GM13977 (cell line): ENCODE measurements around the gene OR8D4.

Source experiments
- DNase-seq: peaks from one replicate; pipeline ENCODE4 v3.0.0; 2012; ENCODE audit warnings: low spot score
- CTCF ChIP-seq: IDR thresholded peaks from 2 replicates; pipeline ENCODE4 v1.5.1; 2012; ENCODE audit warnings: mild to moderate bottlenecking, control low read depth; ENCODE audit not compliant: insufficient read depth; ENCODE audit errors: extremely low read depth, missing control alignments
- in situ Hi-C: fragments of 300-500 bp; cut with MboI; formaldehyde crosslinking; loops from one replicate; pipeline ENCODE4 v1.12.0; 2022; ENCODE audit warnings: low sequenced_read_pairs, low pct_unique_long_range_greater_than_20kb, mixed read lengths, inconsistent platforms; ENCODE audit not compliant: unreplicated experiment

The OR8D4 gene

GRCh38 chr11:123885570-123885969 is 16.4 kb upstream of the OR8D4 start, which contains the start of gene TMEM225:
Gene TMEM225, minus strand, starts transcription at chr11:123885670. Its CDS starts 245 bp downstream, at chr11:123885425.
- in situ Hi-C loops: no loop called here
- DNase-seq: no peak
- no peak for TF ChIP-seq CTCF

DNA sequence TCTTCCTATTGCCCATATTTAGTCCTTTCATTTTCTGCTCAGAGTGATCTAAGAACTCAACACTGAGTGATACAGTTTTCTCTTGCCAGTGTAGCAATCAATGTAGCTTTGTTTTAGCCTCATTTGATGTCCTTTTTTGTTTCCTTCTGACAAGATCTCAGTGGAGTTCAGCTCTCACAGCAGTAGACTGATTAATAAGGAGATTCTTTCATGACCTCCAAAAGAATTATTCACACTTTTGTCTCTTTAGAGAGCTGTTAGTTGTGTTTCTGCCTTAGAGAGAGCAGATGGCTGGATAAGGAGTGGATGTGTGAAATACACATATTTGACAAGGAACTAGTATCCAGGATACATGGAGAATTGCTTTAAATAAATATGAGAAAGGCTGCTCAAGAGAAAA is 9.9 kb upstream of the OR8D4 start:
- in situ Hi-C loops: no loop called here
- TF ChIP-seq CTCF: no peak
- DNase-seq: no peak

DNA sequence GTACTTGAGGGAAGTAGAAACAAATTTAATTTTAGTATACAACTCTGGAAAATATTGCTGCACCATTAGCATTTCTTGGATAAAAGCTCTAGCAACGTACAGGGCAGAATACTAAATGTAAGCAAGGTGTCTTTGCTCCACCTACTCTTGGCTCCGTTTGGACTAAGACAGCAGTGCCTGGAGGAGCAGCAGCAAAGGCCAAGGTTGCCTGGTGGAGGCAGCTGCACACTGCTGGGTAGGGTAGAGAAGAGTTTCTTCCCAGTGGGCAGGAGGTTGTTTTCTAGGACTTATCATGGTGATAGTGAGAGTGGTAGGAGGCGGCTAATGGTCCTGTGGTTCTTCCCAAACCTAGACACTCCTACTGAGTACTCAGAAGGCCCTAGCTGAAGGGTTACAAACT is 2.2 kb upstream of the OR8D4 start:
- in situ Hi-C loops: no loop called here
- no peak for DNase-seq
- no peak for TF ChIP-seq CTCF

GRCh38 chr11:123903932-123904331 is 2.0 kb downstream of the OR8D4 start:
- peak; percentile 14 for DNase-seq
- in situ Hi-C loops: no loop called here
- no peak for TF ChIP-seq CTCF

DNA sequence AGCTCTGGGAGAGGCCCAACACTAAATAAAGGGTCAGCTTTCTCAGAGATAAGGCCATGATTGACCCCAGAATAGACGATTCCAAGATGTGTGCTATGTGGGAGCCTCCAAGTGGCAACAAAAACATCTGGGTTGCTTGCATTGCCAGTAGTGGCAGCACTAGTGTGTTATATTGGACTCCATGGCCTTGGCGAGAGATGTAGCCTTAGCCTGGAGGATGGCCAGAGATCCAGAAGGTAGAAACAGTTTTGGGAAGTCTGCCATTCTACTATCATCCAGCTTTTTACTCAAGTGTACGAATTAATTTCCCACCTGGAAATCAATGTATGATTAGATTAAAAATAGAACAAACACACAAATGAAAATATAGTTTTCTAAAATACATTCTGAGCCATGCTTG is 3.0 kb downstream of the OR8D4 start:
- DNase-seq: no peak
- TF ChIP-seq CTCF: no peak
- in situ Hi-C loops: no loop called here

GRCh38 chr11:123905826-123906225 is 3.9 kb downstream of the OR8D4 start:
- in situ Hi-C loops: no loop called here
- no peak for TF ChIP-seq CTCF
- no peak for DNase-seq

DNA sequence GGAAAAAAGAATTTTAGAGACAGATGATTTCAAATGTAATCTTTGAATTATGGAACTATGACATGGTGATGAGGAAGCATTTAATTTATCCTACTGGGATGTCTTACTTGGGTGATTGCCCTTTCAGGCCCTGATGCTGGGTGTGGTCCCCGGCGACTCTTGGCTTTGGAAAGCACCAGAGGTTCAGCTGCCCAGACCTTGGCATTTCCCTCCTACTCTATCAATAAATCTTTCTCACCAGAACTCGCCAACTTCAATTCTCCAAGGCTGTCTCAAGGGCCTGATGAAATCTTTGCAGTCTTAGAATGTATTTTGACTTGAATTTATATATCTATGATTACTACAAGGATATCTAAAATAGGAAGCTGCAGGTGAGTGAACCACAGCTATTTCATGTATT is 19.0 kb downstream of the OR8D4 start:
- in situ Hi-C loops: no loop called here
- TF ChIP-seq CTCF: no peak
- no peak for DNase-seq
